DND-41 (cell line): Measurements from ENCODE around the gene TBC1D1.

Experiments used
- ATAC-seq: fragments of 200-7000 bp; cut with Tn5 transposase; 3 replicates; pipeline ENCODE4 v1.9.1; 2021; ENCODE audit warnings: low read depth; ENCODE audit not compliant: insufficient read depth
- DNase-seq: peaks from one replicate; pipeline ENCODE4 v3.0.0-alpha.2; 2020
- H2AFZ ChIP-seq: 2 replicates; pipeline ENCODE4 v1.6.0; 2012; ENCODE audit warnings: low read depth, low read length
- H3K27ac ChIP-seq: 2 replicates; pipeline ENCODE4 v1.5.1; 2012; ENCODE audit warnings: low read length, inconsistent platforms
- H3K27me3 ChIP-seq: fragments of 200-600 bp; sonication (generic); 2 replicates; pipeline ENCODE4 v1.6.0; 2012; ENCODE audit warnings: low read length, mild to moderate bottlenecking, inconsistent platforms; ENCODE audit not compliant: insufficient read depth, poor library complexity
- H3K36me3 ChIP-seq: 2 replicates; pipeline ENCODE4 v1.5.1; 2012; ENCODE audit warnings: low read length, inconsistent platforms; ENCODE audit not compliant: insufficient read depth
- H3K4me1 ChIP-seq: 2 replicates; pipeline ENCODE4 v1.5.1; 2012; ENCODE audit warnings: mild to moderate bottlenecking, low read length; ENCODE audit not compliant: insufficient read depth
- H3K4me2 ChIP-seq: 2 replicates; pipeline ENCODE4 v1.6.0; 2012; ENCODE audit warnings: mild to moderate bottlenecking, moderate library complexity, low read length, inconsistent platforms; ENCODE audit not compliant: insufficient read depth
- H3K4me3 ChIP-seq, 2 experiments: fragments of 200-600 bp in 1 of 2; shearing (Covaris generic) in 1 of 2; 2 replicates each; pipeline ENCODE4 v1.5.1; 2012 to 2016; ENCODE audit warnings: inconsistent platforms in 2 of 2, low read length in 2 of 2, mild to moderate bottlenecking in 2 of 2, low read depth in 1 of 2, moderate library complexity in 1 of 2
- H3K79me2 ChIP-seq: 2 replicates; pipeline ENCODE4 v1.6.0; 2012; ENCODE audit warnings: low read length, inconsistent platforms; ENCODE audit not compliant: insufficient read depth
- H3K9ac ChIP-seq: 2 replicates; pipeline ENCODE4 v1.6.0; 2012; ENCODE audit warnings: low read depth, mild to moderate bottlenecking, inconsistent platforms, low read length, moderate library complexity
- H3K9me3 ChIP-seq: 2 replicates; pipeline ENCODE4 v1.5.1; 2012; ENCODE audit warnings: low read length, moderate library complexity, mild to moderate bottlenecking, inconsistent platforms; ENCODE audit not compliant: insufficient read depth, severe bottlenecking
- H4K20me1 ChIP-seq: 2 replicates; pipeline ENCODE4 v1.6.0; 2012; ENCODE audit warnings: low read length; ENCODE audit not compliant: insufficient read depth
- EZH2 ChIP-seq: IDR thresholded peaks from 3 replicates; pipeline ENCODE4 v1.6.1; 2012; ENCODE audit warnings: borderline replicate concordance, low read depth, mild to moderate bottlenecking, moderate library complexity, low read length, inconsistent platforms; ENCODE audit not compliant: severe bottlenecking
- TF ChIP-seq, protein P1 (sequence below): IDR thresholded peaks from 2 replicates; pipeline ENCODE4 v1.5.1; 2012; ENCODE audit warnings: borderline replicate concordance, low read length, moderate library complexity, mild to moderate bottlenecking; ENCODE audit not compliant: poor library complexity, severe bottlenecking; ENCODE audit errors: extremely low read depth

The TBC1D1 gene

DNA sequence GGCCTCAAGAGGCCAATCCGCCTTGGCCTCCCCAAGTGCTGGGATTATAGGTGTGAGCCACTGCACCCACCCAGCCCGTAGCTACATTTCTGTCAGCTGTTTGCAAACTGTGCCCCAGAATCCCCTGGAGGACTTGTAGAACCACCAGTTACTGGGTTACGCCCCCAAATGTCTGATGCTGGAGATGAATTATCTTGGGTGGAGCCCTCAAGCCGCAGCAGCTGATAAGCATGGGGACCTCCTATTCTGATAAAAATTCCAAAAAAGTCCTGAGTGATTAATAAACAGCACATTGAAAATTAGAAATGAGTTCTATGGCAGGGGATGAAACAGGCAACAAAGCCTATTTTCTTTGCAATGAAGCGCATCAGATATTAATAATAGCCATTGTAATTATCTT is 174.3 kb downstream of the TBC1D1 start:
- Histone ChIP-seq H2AFZ (no peak overlapping the region), H3K4me1 (no peaks in the 10 kb centered on the region), H4K20me1 (0 out of 2 replicates have a peak, but pooled peaks cover 3% of the 10 kb centered on the region), H3K9ac (no peak overlapping the region), H3K79me2 (no peaks in the 10 kb centered on the region), H3K36me3 (peaks cover 40% of the 10 kb centered on the region), H3K27me3 (no peaks in the 10 kb centered on the region), H3K9me3 (no peaks in the 10 kb centered on the region), H3K27ac (no peak overlapping the region), H3K4me3 (no peak overlapping the region), H3K4me2 (no peak overlapping the region)
- TF ChIP-seq EZH2: no peak
- TF ChIP-seq, protein P1, sequence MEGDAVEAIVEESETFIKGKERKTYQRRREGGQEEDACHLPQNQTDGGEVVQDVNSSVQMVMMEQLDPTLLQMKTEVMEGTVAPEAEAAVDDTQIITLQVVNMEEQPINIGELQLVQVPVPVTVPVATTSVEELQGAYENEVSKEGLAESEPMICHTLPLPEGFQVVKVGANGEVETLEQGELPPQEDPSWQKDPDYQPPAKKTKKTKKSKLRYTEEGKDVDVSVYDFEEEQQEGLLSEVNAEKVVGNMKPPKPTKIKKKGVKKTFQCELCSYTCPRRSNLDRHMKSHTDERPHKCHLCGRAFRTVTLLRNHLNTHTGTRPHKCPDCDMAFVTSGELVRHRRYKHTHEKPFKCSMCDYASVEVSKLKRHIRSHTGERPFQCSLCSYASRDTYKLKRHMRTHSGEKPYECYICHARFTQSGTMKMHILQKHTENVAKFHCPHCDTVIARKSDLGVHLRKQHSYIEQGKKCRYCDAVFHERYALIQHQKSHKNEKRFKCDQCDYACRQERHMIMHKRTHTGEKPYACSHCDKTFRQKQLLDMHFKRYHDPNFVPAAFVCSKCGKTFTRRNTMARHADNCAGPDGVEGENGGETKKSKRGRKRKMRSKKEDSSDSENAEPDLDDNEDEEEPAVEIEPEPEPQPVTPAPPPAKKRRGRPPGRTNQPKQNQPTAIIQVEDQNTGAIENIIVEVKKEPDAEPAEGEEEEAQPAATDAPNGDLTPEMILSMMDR: no peak
- ATAC-seq (no peak), DNase-seq (no peak)

DNA sequence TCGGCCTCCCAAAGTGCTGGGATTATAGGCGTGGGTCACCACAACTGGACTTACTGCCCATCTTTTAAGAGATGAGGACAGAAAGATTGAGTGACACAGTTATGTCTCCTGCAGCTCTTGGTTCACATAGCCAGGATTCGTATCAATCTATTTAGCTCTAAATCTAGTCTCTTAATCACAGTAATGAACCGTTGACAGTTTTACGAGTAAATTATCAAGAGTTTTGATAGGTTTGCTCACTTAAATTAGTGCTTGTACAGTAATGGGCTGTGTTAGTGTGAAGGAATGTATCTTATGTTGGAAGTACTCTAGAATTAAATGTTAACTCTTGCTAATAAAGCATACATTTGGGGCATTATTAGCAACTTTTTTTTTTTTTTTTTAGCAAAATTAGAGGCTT is 175.0 kb downstream of the TBC1D1 start:
- Histone ChIP-seq H2AFZ (no peak overlapping the region), H4K20me1 (0 out of 2 replicates have a peak, but pooled peaks cover 3% of the 10 kb centered on the region), H3K9ac (no peak overlapping the region), H3K79me2 (no peaks in the 10 kb centered on the region), H3K4me3 (no peak overlapping the region), H3K4me2 (no peak overlapping the region), H3K4me1 (no peaks in the 10 kb centered on the region), H3K9me3 (no peaks in the 10 kb centered on the region), H3K36me3 (peaks cover 35% of the 10 kb centered on the region), H3K27ac (no peak overlapping the region), H3K27me3 (no peaks in the 10 kb centered on the region)
- TF ChIP-seq, protein P1: no peak
- no peak for TF ChIP-seq EZH2
- ATAC-seq (no peak), DNase-seq (no peak)

DNA sequence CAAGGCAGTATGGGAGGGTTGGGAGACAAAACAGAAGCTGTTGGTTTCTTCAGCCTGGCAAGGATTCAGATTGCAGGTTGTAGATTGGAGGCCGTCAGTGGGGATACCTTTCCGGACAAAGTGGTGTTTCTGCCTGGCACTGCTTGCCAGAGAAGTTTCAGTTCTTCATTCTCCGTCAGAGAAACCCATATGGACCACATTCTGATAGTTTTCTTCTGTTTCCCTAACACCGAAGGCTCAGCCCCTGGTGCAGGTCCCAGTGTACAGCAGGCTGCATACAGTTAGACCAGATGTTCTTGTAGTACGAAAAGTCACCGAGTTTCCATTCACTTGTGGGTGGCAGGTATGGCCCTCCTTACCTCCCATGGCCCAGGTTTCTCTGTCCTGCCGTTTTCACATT is 176.6 kb downstream of the TBC1D1 start:
- H3K79me2 ChIP-seq: no peaks in the 10 kb centered on the region
- peaks cover 39% of the 10 kb centered on the region for H3K36me3 ChIP-seq
- no peak overlapping the region for H2AFZ ChIP-seq
- no peaks in the 10 kb centered on the region for H3K27me3 ChIP-seq
- H3K4me2 ChIP-seq: no peak overlapping the region
- DNase-seq (no peak), ATAC-seq (no peak)
- H4K20me1 ChIP-seq: 0 out of 2 replicates have a peak, but pooled peaks cover 3% of the 10 kb centered on the region
- no peak overlapping the region for H3K27ac ChIP-seq
- H3K4me3 ChIP-seq: no peak overlapping the region
- no peak overlapping the region for H3K9ac ChIP-seq
- TF ChIP-seq EZH2: no peak
- TF ChIP-seq, protein P1: no peak
- H3K9me3 ChIP-seq: no peaks in the 10 kb centered on the region
- H3K4me1 ChIP-seq: no peaks in the 10 kb centered on the region

DNA sequence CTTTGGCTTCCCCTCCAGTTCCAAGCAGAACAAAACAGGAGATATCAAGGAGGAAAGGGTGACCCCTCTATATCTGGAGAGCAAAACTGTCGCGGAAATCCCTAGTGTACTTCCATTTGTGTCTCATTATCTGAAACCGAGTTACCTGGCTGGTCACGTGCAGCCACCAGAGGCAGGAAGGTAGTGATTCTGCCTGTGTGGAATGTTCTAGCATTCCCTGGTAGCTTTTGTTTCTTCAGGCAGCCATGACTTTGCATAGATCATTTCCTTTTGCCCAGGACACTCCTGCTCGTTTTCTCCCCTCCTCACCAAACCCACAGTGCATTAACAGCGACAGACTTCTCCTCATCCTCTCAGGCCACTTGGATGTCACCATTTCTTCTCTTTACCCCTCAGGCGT is 177.2 kb downstream of the TBC1D1 start:
- peaks cover 40% of the 10 kb centered on the region for H3K36me3 ChIP-seq
- H3K27ac ChIP-seq: no peak overlapping the region

More for the DNA sequence above, 177.2 kb downstream of the TBC1D1 start:
- no peak for TF ChIP-seq EZH2
- TF ChIP-seq, protein P1: no peak
- ATAC-seq (no peak), DNase-seq (no peak)
- Histone ChIP-seq H3K4me2 (no peak overlapping the region), H3K79me2 (no peaks in the 10 kb centered on the region), H3K4me3 (no peak overlapping the region), H2AFZ (no peak overlapping the region), H4K20me1 (0 out of 2 replicates have a peak, but pooled peaks cover 3% of the 10 kb centered on the region), H3K9me3 (no peaks in the 10 kb centered on the region), H3K4me1 (no peaks in the 10 kb centered on the region), H3K27me3 (no peaks in the 10 kb centered on the region), H3K9ac (no peak overlapping the region)
